ENCODE results near the gene POPDC2.

Gene POPDC2

GRCh38 chr3:119672776-119673175 lies 12.4 kb upstream of the POPDC2 start:
- DNase-seq (ENCODE audit: low read depth, low spot score) = no peak

- DNase-seq (ENCODE audit: low read depth, low spot score) = no peak
Observed at GRCh38 chr3:119669906-119670570, 9.6 kb upstream of the POPDC2 start.

GRCh38 chr3:119665954-119666559 lies 5.7 kb upstream of the POPDC2 start:
- DNase-seq (ENCODE audit: low read depth, low spot score) = no peak

- DNase-seq (ENCODE audit: low read depth, low spot score) = no peak
Observed at GRCh38 chr3:119664850-119665379, 4.5 kb upstream of the POPDC2 start.

- no peak for DNase-seq (ENCODE audit: low read depth, low spot score)
Observed at GRCh38 chr3:119664370-119664769, 4.0 kb upstream of the POPDC2 start.

GRCh38 chr3:119663885-119664284 lies 3.5 kb upstream of the POPDC2 start:
- DNase-seq (ENCODE audit: low read depth, low spot score) = no peak

- no peak for DNase-seq (ENCODE audit: low read depth, low spot score)
Observed at GRCh38 chr3:119662604-119663373, 2.4 kb upstream of the POPDC2 start.

GRCh38 chr3:119659606-119660291 lies 640 bp downstream of the POPDC2 start:
- DNase-seq (ENCODE audit: low read depth, low spot score) = no peak

GRCh38 chr3:119658994-119659393 lies 1.4 kb downstream of the POPDC2 start:
- no peak for DNase-seq (ENCODE audit: low read depth, low spot score)

- no peak for DNase-seq (ENCODE audit: low read depth, low spot score)
Observed at GRCh38 chr3:119657887-119658702, 2.3 kb downstream of the POPDC2 start.

GRCh38 chr3:119653876-119654275 lies 6.5 kb downstream of the POPDC2 start:
- DNase-seq (ENCODE audit: low read depth, low spot score) = no peak

GRCh38 chr3:119652306-119653033 lies 7.9 kb downstream of the POPDC2 start:
- no peak for DNase-seq (ENCODE audit: low read depth, low spot score)

GRCh38 chr3:119649761-119650160 lies 10.6 kb downstream of the POPDC2 start:
- no peak for DNase-seq (ENCODE audit: low read depth, low spot score)

- DNase-seq (ENCODE audit: low read depth, low spot score) = no peak
Observed at GRCh38 chr3:119647843-119648575, 12.4 kb downstream of the POPDC2 start.

GRCh38 chr3:119647171-119647570 lies 13.2 kb downstream of the POPDC2 start:
- DNase-seq (ENCODE audit: low read depth, low spot score) = no peak

- no peak for DNase-seq (ENCODE audit: low read depth, low spot score)
Observed at GRCh38 chr3:119645813-119646212, 14.6 kb downstream of the POPDC2 start.

GRCh38 chr3:119644481-119644880 lies 15.9 kb downstream of the POPDC2 start:
- no peak for DNase-seq (ENCODE audit: low read depth, low spot score)

- DNase-seq (ENCODE audit: low read depth, low spot score) = no peak
Observed at GRCh38 chr3:119643528-119643927, 16.9 kb downstream of the POPDC2 start.

- no peak for DNase-seq (ENCODE audit: low read depth, low spot score)
Observed at GRCh38 chr3:119642746-119643473, 17.5 kb downstream of the POPDC2 start.

All from activated CD4-positive, CD25-positive, alpha-beta regulatory T cell treated with anti-CD3 and anti-CD28 coated beads, Interleukin-2, amount 50 U/mL, for 16 hours (primary cell).